AG09309 (cell line): Measurements from ENCODE around the gene GNAI1.
A peak's percentile ranks its signal among the peaks of the same experiment; 100 is the strongest.

Experiments used
- DNase-seq: peaks from one replicate; pipeline ENCODE4 v3.0.0-alpha.2; 2010; ENCODE audit warnings: low read depth
- H3K4me3 ChIP-seq: 2 replicates; pipeline ENCODE4 v1.5.1; 2011; ENCODE audit warnings: mild to moderate bottlenecking, low read depth, low read length, moderate library complexity; ENCODE audit not compliant: control insufficient read depth
- TF ChIP-seq, protein P1 (sequence below): IDR thresholded peaks from 2 replicates; pipeline ENCODE4 v1.5.1; 2011; ENCODE audit warnings: mild to moderate bottlenecking, low read depth, low read length, inconsistent platforms; ENCODE audit not compliant: insufficient read depth, control insufficient read depth; ENCODE audit errors: missing control alignments

Gene GNAI1

DNA sequence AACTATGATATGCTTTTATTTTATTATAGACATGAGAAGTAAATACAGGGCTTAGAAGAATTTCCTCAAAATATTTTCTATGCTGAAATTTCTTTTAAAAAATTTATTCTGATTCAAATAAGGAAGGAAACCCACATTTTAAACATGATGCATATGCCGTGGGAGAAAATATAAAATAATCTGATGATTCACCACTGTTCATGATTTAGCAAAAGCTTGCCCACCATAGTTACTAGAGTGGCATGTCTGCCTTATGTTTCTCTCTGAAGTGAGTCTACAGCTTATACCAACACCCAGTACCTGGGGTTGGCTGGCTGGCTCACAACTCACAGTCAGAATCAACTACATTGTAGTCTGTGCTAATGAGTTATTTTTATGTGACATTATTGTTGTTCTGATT is 102.0 kb downstream of the GNAI1 start:
- no peak for DNase-seq
- H3K4me3 ChIP-seq, result no peak overlapping the region
- TF ChIP-seq, protein P1, sequence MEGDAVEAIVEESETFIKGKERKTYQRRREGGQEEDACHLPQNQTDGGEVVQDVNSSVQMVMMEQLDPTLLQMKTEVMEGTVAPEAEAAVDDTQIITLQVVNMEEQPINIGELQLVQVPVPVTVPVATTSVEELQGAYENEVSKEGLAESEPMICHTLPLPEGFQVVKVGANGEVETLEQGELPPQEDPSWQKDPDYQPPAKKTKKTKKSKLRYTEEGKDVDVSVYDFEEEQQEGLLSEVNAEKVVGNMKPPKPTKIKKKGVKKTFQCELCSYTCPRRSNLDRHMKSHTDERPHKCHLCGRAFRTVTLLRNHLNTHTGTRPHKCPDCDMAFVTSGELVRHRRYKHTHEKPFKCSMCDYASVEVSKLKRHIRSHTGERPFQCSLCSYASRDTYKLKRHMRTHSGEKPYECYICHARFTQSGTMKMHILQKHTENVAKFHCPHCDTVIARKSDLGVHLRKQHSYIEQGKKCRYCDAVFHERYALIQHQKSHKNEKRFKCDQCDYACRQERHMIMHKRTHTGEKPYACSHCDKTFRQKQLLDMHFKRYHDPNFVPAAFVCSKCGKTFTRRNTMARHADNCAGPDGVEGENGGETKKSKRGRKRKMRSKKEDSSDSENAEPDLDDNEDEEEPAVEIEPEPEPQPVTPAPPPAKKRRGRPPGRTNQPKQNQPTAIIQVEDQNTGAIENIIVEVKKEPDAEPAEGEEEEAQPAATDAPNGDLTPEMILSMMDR, result no peak

DNA sequence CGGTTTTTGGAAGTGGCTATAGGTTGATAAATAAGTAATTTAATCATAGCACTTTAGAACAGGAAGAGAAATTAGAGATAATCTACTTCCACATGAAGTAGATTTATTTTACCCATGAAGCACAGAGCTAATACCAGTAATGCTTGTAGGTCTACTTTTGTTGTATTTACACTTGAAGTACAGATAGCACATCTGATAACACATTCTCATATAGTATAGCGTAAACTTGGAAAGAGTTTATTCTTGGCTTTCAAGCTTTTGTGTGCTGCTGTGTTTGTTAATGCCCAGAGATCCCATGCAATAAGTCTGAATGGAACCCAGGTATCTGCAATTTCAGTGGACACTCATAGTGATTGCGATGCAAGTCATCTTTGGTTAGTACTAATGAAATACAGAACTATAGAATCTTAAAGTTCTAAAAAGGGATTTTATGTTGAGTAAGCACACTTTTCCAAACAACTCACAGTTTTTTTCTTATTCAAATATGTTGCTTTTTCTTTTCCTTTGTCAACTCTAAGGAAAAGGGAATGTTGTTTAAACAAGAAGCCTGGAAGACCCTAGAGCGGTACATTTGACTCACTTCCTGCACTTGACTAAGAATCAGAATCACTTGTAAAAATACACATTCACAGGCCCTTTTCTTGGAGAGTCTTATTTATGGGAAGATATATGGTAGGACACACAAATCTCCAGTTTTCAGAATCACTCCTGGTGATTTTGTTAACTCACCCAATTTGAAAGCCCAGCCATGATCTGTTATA is 105.8 kb downstream of the GNAI1 start:
- TF ChIP-seq, protein P1, result no peak
- no peak for DNase-seq
- H3K4me3 ChIP-seq, result no peak overlapping the region

DNA sequence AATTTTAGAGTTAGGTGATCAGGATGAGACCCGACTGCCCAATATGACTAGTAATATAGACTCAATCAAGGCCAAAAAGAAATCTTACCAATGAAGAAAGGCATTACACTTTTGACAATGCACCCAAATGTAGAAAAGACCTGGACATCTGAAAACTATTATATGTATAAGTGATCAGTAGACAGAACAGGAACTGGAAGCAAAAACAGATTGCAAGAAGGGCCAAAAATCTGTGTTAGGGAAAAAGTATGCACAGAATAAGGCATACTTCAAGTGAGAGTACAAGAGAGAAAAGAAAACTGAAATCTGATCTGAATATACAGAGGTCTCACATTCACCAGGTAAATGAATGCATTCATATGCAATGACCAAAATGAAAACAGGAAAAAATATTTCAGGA is 107.0 kb downstream of the GNAI1 start:
- H3K4me3 ChIP-seq, result no peak overlapping the region
- no peak for DNase-seq
- TF ChIP-seq, protein P1, result no peak

DNA sequence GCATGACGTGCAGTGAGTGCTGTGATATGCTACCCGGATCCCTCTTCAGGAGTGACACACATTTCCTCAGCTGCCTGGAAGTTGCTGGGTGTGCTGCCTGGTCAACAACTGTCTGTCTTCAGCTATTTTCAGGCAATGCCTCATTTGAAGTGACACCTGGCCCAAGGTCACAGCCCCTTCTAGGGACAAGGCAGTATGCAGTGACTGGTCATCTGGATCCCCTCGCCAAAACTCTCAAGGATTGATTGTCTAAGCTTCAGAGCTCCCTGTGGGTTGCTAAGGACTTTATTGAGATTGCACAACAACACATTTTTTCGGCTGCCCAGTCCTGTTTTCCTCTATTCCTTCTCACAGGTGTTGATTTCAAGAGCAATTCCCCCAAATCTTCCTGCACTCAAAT is 108.8 kb downstream of the GNAI1 start:
- DNase-seq, result no peak
- no peak overlapping the region for H3K4me3 ChIP-seq
- TF ChIP-seq, protein P1, result no peak

DNA sequence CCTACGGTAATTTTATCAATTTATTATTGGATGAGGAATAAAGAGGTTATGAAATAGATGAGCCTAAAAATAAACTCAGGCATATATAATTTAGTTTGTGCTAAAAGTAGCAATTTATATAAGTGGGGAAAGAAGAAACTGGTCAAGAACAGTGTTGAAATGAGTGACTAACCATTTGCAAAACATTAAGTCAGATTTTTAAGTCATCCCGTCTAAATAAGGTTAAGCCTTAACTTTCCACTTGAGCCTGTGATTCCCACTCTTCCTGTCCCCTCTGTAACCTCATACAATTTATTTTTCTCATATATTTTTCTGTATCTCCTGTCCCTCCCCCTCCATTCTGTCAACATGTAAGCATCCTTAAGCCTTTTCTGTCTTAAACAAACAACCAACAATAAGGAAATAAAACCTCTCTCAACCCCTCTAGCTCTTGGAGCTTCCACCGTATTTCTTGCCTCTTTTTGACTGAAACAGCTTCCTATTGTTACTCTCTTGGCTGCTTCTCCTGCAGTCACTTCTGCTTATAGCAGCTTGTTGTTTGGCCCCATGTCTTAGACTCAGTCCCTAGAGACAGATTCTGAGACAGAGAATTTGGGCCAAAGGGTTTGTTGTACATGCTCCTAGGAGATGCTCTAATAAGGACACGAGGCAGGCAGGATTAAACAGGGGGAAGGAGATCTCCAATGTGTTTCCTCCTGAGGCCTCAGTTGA is 109.7 kb downstream of the GNAI1 start:
- no peak overlapping the region for H3K4me3 ChIP-seq
- DNase-seq, result peak; percentile 32
- TF ChIP-seq, protein P1, result no peak

DNA sequence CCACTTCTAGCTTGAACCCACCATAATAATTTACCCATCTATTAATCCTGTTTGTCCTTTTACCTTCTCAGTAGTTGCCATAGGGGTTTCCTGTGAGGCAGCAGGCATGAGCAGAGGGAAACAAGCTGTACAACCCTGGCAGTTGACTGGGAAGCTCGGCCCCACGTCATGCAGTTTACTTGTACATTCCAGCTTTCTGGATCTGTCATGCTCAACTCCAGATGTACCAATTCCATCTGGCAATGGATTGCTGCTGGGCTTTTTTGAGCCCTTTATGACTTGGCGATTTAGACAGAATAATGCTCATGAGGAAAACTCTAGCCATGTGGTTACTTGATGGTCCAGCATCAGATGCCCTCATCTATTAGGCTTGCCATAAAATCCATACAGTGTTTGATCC is 112.5 kb downstream of the GNAI1 start:
- TF ChIP-seq, protein P1, result no peak
- H3K4me3 ChIP-seq, result no peak overlapping the region
- DNase-seq, result peak; percentile 18
